ENCODE measurements around the gene ABLIM2. TPM values are rescaled to one million over a fixed set of nuclear protein-coding genes. Genes with fewer than 3 reads are reported as not detected.
A peak's percentile ranks its signal among the peaks of the same experiment; 100 is the strongest.

Gene ABLIM2
- total and polyA plus RNA-seq, 10 of the 15 experiments (the other 5 are each of a cell fraction or from before 2014, with no cell fraction given): 0.03 to 0.15 (median 0.05) TPM; not detected in 7

DNA sequence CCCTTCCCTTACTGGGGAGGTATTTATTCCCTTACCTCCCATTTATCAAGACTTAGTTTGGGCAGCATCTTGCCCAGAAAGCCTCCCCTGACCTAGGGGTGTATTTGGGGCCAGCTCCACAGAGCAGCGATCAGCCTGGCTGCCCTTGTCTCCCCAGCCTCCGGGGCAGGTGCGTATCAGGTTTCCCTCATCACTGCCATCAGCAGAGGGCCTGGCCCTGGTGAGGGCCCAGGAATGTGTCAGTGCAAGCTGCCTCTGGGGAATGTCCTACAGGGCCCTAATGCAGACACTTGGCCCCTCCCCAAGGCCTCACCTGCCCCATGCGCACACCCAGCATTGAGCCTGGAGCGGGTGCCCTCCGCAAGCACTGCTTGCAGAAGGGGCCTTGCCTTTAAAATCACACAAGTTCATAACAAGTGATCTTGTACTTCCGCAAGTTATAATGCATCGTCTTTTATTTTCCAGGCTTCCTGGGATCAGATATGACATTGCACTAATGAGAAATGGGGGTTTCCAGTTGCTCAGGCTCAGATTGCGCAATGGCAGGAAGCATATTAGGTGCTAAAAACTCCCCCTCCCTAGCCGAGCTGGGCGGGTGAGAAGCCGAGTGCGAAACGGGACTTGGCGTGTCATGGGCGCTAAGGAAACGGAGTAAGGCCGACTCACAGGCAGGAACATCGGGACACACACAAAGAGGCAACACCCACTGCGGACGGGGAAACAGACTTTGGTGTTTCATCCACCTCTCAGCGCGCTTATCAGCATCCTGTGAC lies 193.5 kb downstream of the ABLIM2 start:
- Histone ChIP-seq H3K4me3 (no peak overlapping the region), H3K36me3 (ENCODE audit: control insufficient read depth in 2 of 2, insufficient read depth in 2 of 2, low read length in 1 of 2) (no peaks in the 10 kb centered on the region), H3K4me1 (ENCODE audit: control insufficient read depth, insufficient read depth, low read length) (peaks cover 22% of the 10 kb centered on the region), H3K79me2 (ENCODE audit: control insufficient read depth, insufficient read depth, low read length) (no peaks in the 10 kb centered on the region), H3K9me3 (replicated peaks; ENCODE audit: control insufficient read depth, insufficient read depth, low read length) (no peaks in the 10 kb centered on the region), H3K27ac (ENCODE audit: control insufficient read depth, insufficient read depth) (no peak overlapping the region), H3K9ac (ENCODE audit: control insufficient read depth, insufficient read depth, low read length) (no peak overlapping the region), H4K20me1 (ENCODE audit: control insufficient read depth, insufficient read depth) (no peaks in the 10 kb centered on the region), H3K4me2 (ENCODE audit: control insufficient read depth, insufficient read depth) (no peak overlapping the region), H2AFZ (ENCODE audit: control insufficient read depth, low read depth, low read length) (no peak overlapping the region), H3K27me3 (replicated peaks in 1 of 2; ENCODE audit: control insufficient read depth in 2 of 2, insufficient read depth in 2 of 2, low read length in 1 of 2) (peaks cover 0 to 1% of the 10 kb centered on the region in 2 experiments; a peak in 2 of 4 replicates)
- 57% methylated on average over 23 of the region's 23 CpGs for WGBS (ENCODE audit: insufficient coverage, insufficient replicate concordance, low lambda C conversion rate, missing lambda C conversion rate)
- ChIA-PET POLR2A (no interaction called here), CTCF (no interaction called here), RAD21 (ENCODE audit: unreplicated experiment) (interaction anchor here (0.6 kb wide), 1 partner anchor 415 kb away, joined by 3 read pairs; no protein-coding TSS in a partner anchor), SMC1A (ENCODE audit: uncharacterized antibody, unreplicated experiment) (no interaction called here)
- in situ Hi-C loops (cut with MboI): no loop called here
- no peak for ATAC-seq
- BruUV-seq (replicated peaks): no TSS peak
- no peak for FAIRE-seq
- DNase-seq (ENCODE audit: low read depth, low spot score): no peak
- intact Hi-C loops (cut with micrococcal nuclease; ENCODE audit: unreplicated experiment): no loop called here
- TF ChIP-seq CEBPB (IDR thresholded peaks at IDR 0.05; ENCODE audit: borderline replicate concordance in 1 of 2, low read depth in 2 of 2, low read length in 2 of 2) (peak in 1 of 2 experiments; percentile 70; a peak in 1 of 4 replicates), ZSCAN29 (IDR thresholded peaks at IDR 0.05) (no peak)

DNA sequence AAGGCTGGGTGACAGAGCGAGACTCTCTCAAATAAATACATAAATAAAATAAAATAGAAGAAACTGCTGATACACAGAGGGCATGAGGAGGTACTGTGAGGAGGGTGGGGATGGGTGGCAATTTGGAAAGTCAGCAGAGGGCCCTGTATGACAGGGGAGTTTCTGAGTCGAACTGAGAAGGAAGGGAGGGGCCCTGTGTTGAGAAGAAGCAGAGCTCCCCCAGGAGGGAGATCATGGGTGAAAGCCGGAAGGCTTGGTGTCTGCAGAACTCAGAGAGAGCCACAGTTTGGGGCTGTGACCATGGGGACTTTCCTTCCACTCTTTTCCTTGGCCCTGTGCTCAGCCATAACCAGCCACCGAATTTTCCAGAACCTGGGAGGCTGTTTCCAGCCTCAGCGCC lies 194.2 kb downstream of the ABLIM2 start:
- intact Hi-C loops (cut with micrococcal nuclease; ENCODE audit: unreplicated experiment): no loop called here
- ChIA-PET SMC1A (ENCODE audit: uncharacterized antibody, unreplicated experiment) (no interaction called here), POLR2A (no interaction called here), RAD21 (ENCODE audit: unreplicated experiment) (no interaction called here), CTCF (no interaction called here)
- Histone ChIP-seq H3K27ac (ENCODE audit: control insufficient read depth, insufficient read depth) (no peak overlapping the region), H3K79me2 (ENCODE audit: control insufficient read depth, insufficient read depth, low read length) (no peaks in the 10 kb centered on the region), H3K4me3 (no peak overlapping the region), H3K4me2 (ENCODE audit: control insufficient read depth, insufficient read depth) (no peak overlapping the region), H4K20me1 (ENCODE audit: control insufficient read depth, insufficient read depth) (no peaks in the 10 kb centered on the region), H3K4me1 (ENCODE audit: control insufficient read depth, insufficient read depth, low read length) (peaks cover 16% of the 10 kb centered on the region), H3K36me3 (ENCODE audit: control insufficient read depth in 2 of 2, insufficient read depth in 2 of 2, low read length in 1 of 2) (no peaks in the 10 kb centered on the region), H3K9ac (ENCODE audit: control insufficient read depth, insufficient read depth, low read length) (no peak overlapping the region), H3K9me3 (replicated peaks; ENCODE audit: control insufficient read depth, insufficient read depth, low read length) (no peaks in the 10 kb centered on the region), H2AFZ (ENCODE audit: control insufficient read depth, low read depth, low read length) (no peak overlapping the region), H3K27me3 (replicated peaks in 1 of 2; ENCODE audit: control insufficient read depth in 2 of 2, insufficient read depth in 2 of 2, low read length in 1 of 2) (peaks cover 0 to 1% of the 10 kb centered on the region in 2 experiments; a peak in 2 of 4 replicates)
- in situ Hi-C loops (cut with MboI): no loop called here
- DNase-seq (ENCODE audit: low read depth, low spot score): no peak
- WGBS (ENCODE audit: insufficient coverage, insufficient replicate concordance, low lambda C conversion rate, missing lambda C conversion rate): 49% methylated on average over 5 of the region's 5 CpGs
- no peak for FAIRE-seq
- ATAC-seq: no peak
- no TSS peak for BruUV-seq (replicated peaks)
- TF ChIP-seq RBBP5 (conservative IDR thresholded peaks at IDR 0.05): no peak
- TF ChIP-seq RB1 (IDR thresholded peaks at IDR 0.05; ENCODE audit: borderline replicate concordance): no peak
- TF ChIP-seq TCF7 (IDR thresholded peaks at IDR 0.05; ENCODE audit: borderline replicate concordance): no peak
- TF ChIP-seq SP1 (IDR thresholded peaks at IDR 0.05; ENCODE audit: low read depth, low read length): no peak
- no peak for TF ChIP-seq MXI1 (IDR thresholded peaks at IDR 0.05; ENCODE audit: low read depth, low read length)
- no peak for TF ChIP-seq SMC3 (IDR thresholded peaks at IDR 0.05; ENCODE audit: borderline replicate concordance, low read length)
- TF ChIP-seq, protein P1, sequence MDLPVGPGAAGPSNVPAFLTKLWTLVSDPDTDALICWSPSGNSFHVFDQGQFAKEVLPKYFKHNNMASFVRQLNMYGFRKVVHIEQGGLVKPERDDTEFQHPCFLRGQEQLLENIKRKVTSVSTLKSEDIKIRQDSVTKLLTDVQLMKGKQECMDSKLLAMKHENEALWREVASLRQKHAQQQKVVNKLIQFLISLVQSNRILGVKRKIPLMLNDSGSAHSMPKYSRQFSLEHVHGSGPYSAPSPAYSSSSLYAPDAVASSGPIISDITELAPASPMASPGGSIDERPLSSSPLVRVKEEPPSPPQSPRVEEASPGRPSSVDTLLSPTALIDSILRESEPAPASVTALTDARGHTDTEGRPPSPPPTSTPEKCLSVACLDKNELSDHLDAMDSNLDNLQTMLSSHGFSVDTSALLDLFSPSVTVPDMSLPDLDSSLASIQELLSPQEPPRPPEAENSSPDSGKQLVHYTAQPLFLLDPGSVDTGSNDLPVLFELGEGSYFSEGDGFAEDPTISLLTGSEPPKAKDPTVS (IDR thresholded peaks at IDR 0.05; ENCODE audit: low read depth, low read length): no peak
- peak; percentile 27; the same call in 1 of the 2 replicates for TF ChIP-seq RAD21 (IDR thresholded peaks at IDR 0.05; ENCODE audit: insufficient read depth, low read depth, low read length)
- no peak for TF ChIP-seq POLR2AphosphoS2 (IDR thresholded peaks at IDR 0.05; ENCODE audit: low read depth, low read length)
- TF ChIP-seq ZBED1 (IDR thresholded peaks at IDR 0.05; ENCODE audit: borderline replicate concordance): no peak
- TF ChIP-seq, protein P2, sequence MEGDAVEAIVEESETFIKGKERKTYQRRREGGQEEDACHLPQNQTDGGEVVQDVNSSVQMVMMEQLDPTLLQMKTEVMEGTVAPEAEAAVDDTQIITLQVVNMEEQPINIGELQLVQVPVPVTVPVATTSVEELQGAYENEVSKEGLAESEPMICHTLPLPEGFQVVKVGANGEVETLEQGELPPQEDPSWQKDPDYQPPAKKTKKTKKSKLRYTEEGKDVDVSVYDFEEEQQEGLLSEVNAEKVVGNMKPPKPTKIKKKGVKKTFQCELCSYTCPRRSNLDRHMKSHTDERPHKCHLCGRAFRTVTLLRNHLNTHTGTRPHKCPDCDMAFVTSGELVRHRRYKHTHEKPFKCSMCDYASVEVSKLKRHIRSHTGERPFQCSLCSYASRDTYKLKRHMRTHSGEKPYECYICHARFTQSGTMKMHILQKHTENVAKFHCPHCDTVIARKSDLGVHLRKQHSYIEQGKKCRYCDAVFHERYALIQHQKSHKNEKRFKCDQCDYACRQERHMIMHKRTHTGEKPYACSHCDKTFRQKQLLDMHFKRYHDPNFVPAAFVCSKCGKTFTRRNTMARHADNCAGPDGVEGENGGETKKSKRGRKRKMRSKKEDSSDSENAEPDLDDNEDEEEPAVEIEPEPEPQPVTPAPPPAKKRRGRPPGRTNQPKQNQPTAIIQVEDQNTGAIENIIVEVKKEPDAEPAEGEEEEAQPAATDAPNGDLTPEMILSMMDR (IDR thresholded peaks at IDR 0.05 in 2 of 3, conservative IDR thresholded peaks at IDR 0.05 in 1 of 3; ENCODE audit: control insufficient read depth in 2 of 3, extremely low read depth in 1 of 3, insufficient read depth in 1 of 3, low read depth in 3 of 3, low read length in 3 of 3): peak in 2 of 3 experiments; percentile 7 to 17; a peak in 2 of 6 replicates
- no peak for TF ChIP-seq YY1 (IDR thresholded peaks at IDR 0.05; ENCODE audit: low read depth, low read length)
- TF ChIP-seq HDGF (IDR thresholded peaks at IDR 0.05): no peak
